A549 (cell line): Measurements from ENCODE around the gene FUNDC1.
"Not testable (repeated sequence)": the region's sequence is repeated elsewhere in the genome, so short reads cannot be mapped to it uniquely, and the experiment has no call there.

Experiments
- BCL3 ChIP-seq: fragments of >200 bp; sonication (Bioruptor Twin); formaldehyde crosslinking; IDR thresholded peaks from 3 replicates; pipeline ENCODE4 v1.6.1; 2016
- CEBPB ChIP-seq, 2 experiments: fragments of >200 bp in 1 of 2; sonication (Bioruptor Twin) in 1 of 2; formaldehyde crosslinking in 1 of 2; IDR thresholded peaks; 2 replicates each; pipeline ENCODE4 v1.6.1; 2012 to 2016
- CTCF ChIP-seq: fragments of >200 bp; sonication (Bioruptor Twin); formaldehyde crosslinking; IDR thresholded peaks from 3 replicates; pipeline ENCODE4 v1.5.1; 2016
- E2F6 ChIP-seq: IDR thresholded peaks from 2 replicates; pipeline ENCODE4 v1.6.1; 2012; ENCODE audit warnings: low read depth, borderline replicate concordance
- GATA3 ChIP-seq: IDR thresholded peaks from 2 replicates; pipeline ENCODE4 v1.6.1; 2012; ENCODE audit warnings: borderline replicate concordance
- HDAC2 ChIP-seq: fragments of 200-600 bp; sonication (generic); IDR thresholded peaks from 2 replicates; pipeline ENCODE4 v1.6.1; 2016
- MAFK ChIP-seq: fragments of 450-650 bp; IDR thresholded peaks from 2 replicates; pipeline ENCODE4 v1.6.1; 2014; ENCODE audit not compliant: partially characterized antibody
- MYC ChIP-seq: IDR thresholded peaks from 2 replicates; pipeline ENCODE4 v1.6.1; 2012; ENCODE audit warnings: mild to moderate bottlenecking, inconsistent platforms, low read length, improper control_type of control experiment, borderline replicate concordance
- POLR2A ChIP-seq: IDR thresholded peaks from 2 replicates; pipeline ENCODE4 v1.6.1; 2012; ENCODE audit warnings: mild to moderate bottlenecking, low read length
- POLR2AphosphoS2 ChIP-seq: conservative IDR thresholded peaks from 2 replicates; pipeline ENCODE4 v1.6.1; 2012; ENCODE audit warnings: low read length, improper control_type of control experiment, inconsistent platforms
- RAD21 ChIP-seq, 2 experiments: fragments of >200 bp in 1 of 2; sonication (Bioruptor Twin) in 1 of 2; formaldehyde crosslinking in 1 of 2; IDR thresholded peaks in 1 of 2; conservative IDR thresholded peaks in 1 of 2; 2 replicates in 1 of 2; 3 replicates in 1 of 2; pipeline ENCODE4 v1.6.1; 2012 to 2018; ENCODE audit warnings: inconsistent platforms in 1 of 2
- REST ChIP-seq: fragments of 200-600 bp; sonication (generic); IDR thresholded peaks from 2 replicates; pipeline ENCODE4 v1.6.1; 2016; ENCODE audit warnings: antibody characterized with exemption, mild to moderate bottlenecking, moderate library complexity
- SREBF2 ChIP-seq: fragments of 450-650 bp; IDR thresholded peaks from 2 replicates; pipeline ENCODE4 v1.6.1; 2014; ENCODE audit warnings: mild to moderate bottlenecking, moderate library complexity

- TF ChIP-seq SREBF2; HDAC2; RAD21 (conservative IDR thresholded peaks at IDR 0.05 in 1 of 2, IDR thresholded peaks at IDR 0.05 in 1 of 2); BCL3; CEBPB (IDR thresholded peaks at IDR 0.05); E2F6; MYC; POLR2A; CTCF; MAFK; GATA3; REST; POLR2AphosphoS2: not testable (repeated sequence)
Observed at GRCh38 chrX:44561896-44562295, 19.2 kb upstream of the FUNDC1 start.
